ENCODE data around the gene MAGIX.
"Not testable (repeated sequence)": the region's sequence is repeated elsewhere in the genome, so short reads cannot be mapped to it uniquely, and the experiment has no call there.

MAGIX gene

GRCh38 chrX:49167740-49168108 lies 5.2 kb downstream of the MAGIX start:
- Histone ChIP-seq H3K4me3 (ENCODE audit: insufficient read depth, low read depth, low read length, poor library complexity, severe bottlenecking) (peak overlapping the region; percentile 36), H3K27ac (ENCODE audit: insufficient read depth, low read length, poor library complexity, severe bottlenecking) (no peak overlapping the region), H3K27me3 (replicated peaks; ENCODE audit: control insufficient read depth, insufficient read depth, low read length, poor library complexity, severe bottlenecking) (no peaks in the 10 kb centered on the region), H3K9me3 (ENCODE audit: control insufficient read depth, low read length) (no peaks in the 10 kb centered on the region), H3K4me1 (ENCODE audit: control insufficient read depth, insufficient read depth, low read length, poor library complexity, severe bottlenecking) (peaks cover 11% of the 10 kb centered on the region), H3K36me3 (ENCODE audit: control insufficient read depth, insufficient read depth, low read length) (no peaks in the 10 kb centered on the region)
- DNase-seq: no peak

GRCh38 chrX:49171752-49172279 lies 9.3 kb downstream of the MAGIX start, which contains the start of gene PLP2:
Gene PLP2 (plus strand): TSS chrX:49171898. CDS start chrX:49172001, 103 bp downstream.
- H3K27me3 ChIP-seq (replicated peaks; ENCODE audit: control insufficient read depth, insufficient read depth, low read length, poor library complexity, severe bottlenecking): no peaks in the 10 kb centered on the region
- H3K4me1 ChIP-seq (ENCODE audit: control insufficient read depth, insufficient read depth, low read length, poor library complexity, severe bottlenecking): peaks cover 8% of the 10 kb centered on the region
- H3K27ac ChIP-seq (ENCODE audit: insufficient read depth, low read length, poor library complexity, severe bottlenecking): peak within 1 kb of the TSS; percentile 73
- no peaks in the 10 kb centered on the region for H3K36me3 ChIP-seq (ENCODE audit: control insufficient read depth, insufficient read depth, low read length)
- DNase-seq: peak; percentile 62 to 63 (median 63)
- no peaks in the 10 kb centered on the region for H3K9me3 ChIP-seq (ENCODE audit: control insufficient read depth, low read length)
- peak within 1 kb of the TSS; percentile 62 for H3K4me3 ChIP-seq (ENCODE audit: insufficient read depth, low read depth, low read length, poor library complexity, severe bottlenecking)

GRCh38 chrX:49172280-49172780 lies 9.8 kb downstream of the MAGIX start:
- Histone ChIP-seq H3K9me3 (ENCODE audit: control insufficient read depth, low read length) (no peaks in the 10 kb centered on the region), H3K4me1 (ENCODE audit: control insufficient read depth, insufficient read depth, low read length, poor library complexity, severe bottlenecking) (peaks cover 8% of the 10 kb centered on the region), H3K27me3 (replicated peaks; ENCODE audit: control insufficient read depth, insufficient read depth, low read length, poor library complexity, severe bottlenecking) (no peaks in the 10 kb centered on the region), H3K27ac (ENCODE audit: insufficient read depth, low read length, poor library complexity, severe bottlenecking) (peak overlapping the region; percentile 73), H3K4me3 (ENCODE audit: insufficient read depth, low read depth, low read length, poor library complexity, severe bottlenecking) (peak overlapping the region; percentile 62), H3K36me3 (ENCODE audit: control insufficient read depth, insufficient read depth, low read length) (no peaks in the 10 kb centered on the region)
- DNase-seq: peak; percentile 51 to 62 (median 52)

GRCh38 chrX:49173544-49173943 lies 11.0 kb downstream of the MAGIX start:
- not testable (repeated sequence) for H3K4me3 ChIP-seq (ENCODE audit: insufficient read depth, low read depth, low read length, poor library complexity, severe bottlenecking); H3K4me1 ChIP-seq (ENCODE audit: control insufficient read depth, insufficient read depth, low read length, poor library complexity, severe bottlenecking); H3K36me3 ChIP-seq (ENCODE audit: control insufficient read depth, insufficient read depth, low read length); H3K27me3 ChIP-seq (replicated peaks; ENCODE audit: control insufficient read depth, insufficient read depth, low read length, poor library complexity, severe bottlenecking); H3K9me3 ChIP-seq (ENCODE audit: control insufficient read depth, low read length); DNase-seq
- peak overlapping the region; percentile 73 for H3K27ac ChIP-seq (ENCODE audit: insufficient read depth, low read length, poor library complexity, severe bottlenecking)

GRCh38 chrX:49174723-49175122 lies 12.2 kb downstream of the MAGIX start:
- Histone ChIP-seq H3K9me3 (ENCODE audit: control insufficient read depth, low read length) (no peaks in the 10 kb centered on the region), H3K4me3 (ENCODE audit: insufficient read depth, low read depth, low read length, poor library complexity, severe bottlenecking) (no peak overlapping the region), H3K36me3 (ENCODE audit: control insufficient read depth, insufficient read depth, low read length) (no peaks in the 10 kb centered on the region), H3K27me3 (replicated peaks; ENCODE audit: control insufficient read depth, insufficient read depth, low read length, poor library complexity, severe bottlenecking) (no peaks in the 10 kb centered on the region), H3K4me1 (ENCODE audit: control insufficient read depth, insufficient read depth, low read length, poor library complexity, severe bottlenecking) (peaks cover 8% of the 10 kb centered on the region), H3K27ac (ENCODE audit: insufficient read depth, low read length, poor library complexity, severe bottlenecking) (no peak overlapping the region)
- no peak for DNase-seq

GRCh38 chrX:49175435-49176274 lies 13.1 kb downstream of the MAGIX start:
- Histone ChIP-seq H3K4me3 (ENCODE audit: insufficient read depth, low read depth, low read length, poor library complexity, severe bottlenecking) (no peak overlapping the region), H3K27ac (ENCODE audit: insufficient read depth, low read length, poor library complexity, severe bottlenecking) (no peak overlapping the region), H3K27me3 (replicated peaks; ENCODE audit: control insufficient read depth, insufficient read depth, low read length, poor library complexity, severe bottlenecking) (no peaks in the 10 kb centered on the region), H3K9me3 (ENCODE audit: control insufficient read depth, low read length) (no peaks in the 10 kb centered on the region), H3K4me1 (ENCODE audit: control insufficient read depth, insufficient read depth, low read length, poor library complexity, severe bottlenecking) (peaks cover 8% of the 10 kb centered on the region), H3K36me3 (ENCODE audit: control insufficient read depth, insufficient read depth, low read length) (peaks cover 3% of the 10 kb centered on the region)
- DNase-seq: no peak

GRCh38 chrX:49176421-49177326 lies 14.1 kb downstream of the MAGIX start:
- Histone ChIP-seq H3K27me3 (replicated peaks; ENCODE audit: control insufficient read depth, insufficient read depth, low read length, poor library complexity, severe bottlenecking) (no peaks in the 10 kb centered on the region), H3K9me3 (ENCODE audit: control insufficient read depth, low read length) (no peaks in the 10 kb centered on the region), H3K27ac (ENCODE audit: insufficient read depth, low read length, poor library complexity, severe bottlenecking) (no peak overlapping the region), H3K4me3 (ENCODE audit: insufficient read depth, low read depth, low read length, poor library complexity, severe bottlenecking) (no peak overlapping the region), H3K36me3 (ENCODE audit: control insufficient read depth, insufficient read depth, low read length) (peaks cover 3% of the 10 kb centered on the region), H3K4me1 (ENCODE audit: control insufficient read depth, insufficient read depth, low read length, poor library complexity, severe bottlenecking) (peaks cover 8% of the 10 kb centered on the region)
- DNase-seq: no peak

GRCh38 chrX:49177338-49177833 lies 14.8 kb downstream of the MAGIX start:
- no peaks in the 10 kb centered on the region for H3K9me3 ChIP-seq (ENCODE audit: control insufficient read depth, low read length)
- no peaks in the 10 kb centered on the region for H3K27me3 ChIP-seq (replicated peaks; ENCODE audit: control insufficient read depth, insufficient read depth, low read length, poor library complexity, severe bottlenecking)
- peaks cover 3% of the 10 kb centered on the region for H3K36me3 ChIP-seq (ENCODE audit: control insufficient read depth, insufficient read depth, low read length)
- H3K4me3 ChIP-seq (ENCODE audit: insufficient read depth, low read depth, low read length, poor library complexity, severe bottlenecking): no peak overlapping the region
- H3K27ac ChIP-seq (ENCODE audit: insufficient read depth, low read length, poor library complexity, severe bottlenecking): no peak overlapping the region
- H3K4me1 ChIP-seq (ENCODE audit: control insufficient read depth, insufficient read depth, low read length, poor library complexity, severe bottlenecking): peaks cover 8% of the 10 kb centered on the region
- no peak for DNase-seq

- no peak for DNase-seq
- no peak overlapping the region for H3K4me3 ChIP-seq (ENCODE audit: insufficient read depth, low read depth, low read length, poor library complexity, severe bottlenecking)
- no peaks in the 10 kb centered on the region for H3K27me3 ChIP-seq (replicated peaks; ENCODE audit: control insufficient read depth, insufficient read depth, low read length, poor library complexity, severe bottlenecking)
- H3K9me3 ChIP-seq (ENCODE audit: control insufficient read depth, low read length): no peaks in the 10 kb centered on the region
- H3K36me3 ChIP-seq (ENCODE audit: control insufficient read depth, insufficient read depth, low read length): peaks cover 3% of the 10 kb centered on the region
- H3K4me1 ChIP-seq (ENCODE audit: control insufficient read depth, insufficient read depth, low read length, poor library complexity, severe bottlenecking): peaks cover 3% of the 10 kb centered on the region
- no peak overlapping the region for H3K27ac ChIP-seq (ENCODE audit: insufficient read depth, low read length, poor library complexity, severe bottlenecking)
Measured at GRCh38 chrX:49177873-49178480, 15.4 kb downstream of the MAGIX start.
